HG03139 (cell line): ENCODE data around the gene PMM2.

Experiments
- ATAC-seq: cut with Tn5 transposase; IDR thresholded peaks from one replicate; pipeline ENCODE4 v1.9.1; 2021; ENCODE audit not compliant: unreplicated experiment

Gene PMM2

DNA sequence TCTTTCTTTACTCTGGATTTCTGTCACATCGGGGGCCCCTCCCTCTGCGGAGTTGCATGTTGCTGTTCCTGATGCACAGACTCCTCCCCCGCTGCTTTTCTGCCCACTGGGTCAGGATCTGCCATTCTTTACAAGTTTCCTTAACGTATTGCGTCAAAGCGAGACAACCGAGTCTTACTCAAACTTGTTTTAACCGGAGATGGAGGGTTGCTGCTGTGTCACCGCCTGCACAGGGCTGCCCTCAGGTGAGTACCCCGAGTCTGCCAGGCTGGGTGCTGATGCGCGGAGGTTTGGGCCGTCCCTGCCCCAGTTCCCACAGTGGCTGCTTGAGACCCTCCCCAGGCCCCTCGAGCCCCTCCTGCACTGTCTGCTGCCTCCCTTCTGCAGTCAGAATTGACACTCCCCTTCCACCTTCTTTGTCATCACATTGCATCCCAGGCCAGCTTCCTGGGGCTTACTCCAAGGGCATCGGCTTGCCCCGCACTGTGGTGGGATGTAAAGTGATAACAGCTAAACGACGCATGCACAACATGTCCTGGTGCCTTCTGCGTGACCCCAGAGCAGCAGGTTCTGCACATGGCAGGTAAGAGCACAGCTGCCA lies 51.9 kb downstream of the PMM2 start:
- ATAC-seq = no peak

GRCh38 chr16:8850279-8850885 lies 52.7 kb downstream of the PMM2 start:
- ATAC-seq = no peak

DNA sequence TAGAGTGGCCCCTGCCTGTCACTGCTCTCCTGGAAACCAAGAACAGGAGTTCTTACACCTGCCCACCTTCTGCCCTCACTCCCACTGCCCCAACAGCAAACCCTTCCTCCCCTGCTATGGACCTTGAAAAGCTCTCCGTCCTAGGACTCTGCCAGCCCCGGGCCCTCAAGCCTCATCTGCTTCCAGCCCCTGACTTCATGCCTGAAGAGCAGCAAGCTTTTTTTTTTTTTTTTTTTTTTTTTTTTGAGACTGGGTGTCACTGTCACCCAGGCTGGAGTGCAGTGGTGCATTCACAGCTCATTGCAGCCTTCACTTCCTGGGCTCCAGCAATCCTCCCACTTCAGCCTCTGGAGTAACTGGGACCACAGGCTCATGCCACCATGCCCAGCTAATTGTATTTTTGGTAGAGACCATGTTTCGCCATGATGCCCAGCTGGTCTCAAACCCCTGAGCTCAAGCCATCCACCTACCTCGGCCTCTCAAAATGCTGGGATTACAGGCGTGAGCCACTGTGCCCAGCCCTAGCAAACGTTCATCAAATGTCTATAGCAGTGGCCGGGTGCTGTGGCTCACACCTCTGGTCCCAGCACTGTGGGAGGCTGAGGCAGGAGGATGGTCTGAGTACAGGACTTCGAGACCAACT lies 54.2 kb downstream of the PMM2 start:
- ATAC-seq = no peak

GRCh38 chr16:8852534-8852933 lies 54.9 kb downstream of the PMM2 start:
- no peak for ATAC-seq

GRCh38 chr16:8853150-8853549 lies 55.5 kb downstream of the PMM2 start:
- ATAC-seq = no peak

DNA sequence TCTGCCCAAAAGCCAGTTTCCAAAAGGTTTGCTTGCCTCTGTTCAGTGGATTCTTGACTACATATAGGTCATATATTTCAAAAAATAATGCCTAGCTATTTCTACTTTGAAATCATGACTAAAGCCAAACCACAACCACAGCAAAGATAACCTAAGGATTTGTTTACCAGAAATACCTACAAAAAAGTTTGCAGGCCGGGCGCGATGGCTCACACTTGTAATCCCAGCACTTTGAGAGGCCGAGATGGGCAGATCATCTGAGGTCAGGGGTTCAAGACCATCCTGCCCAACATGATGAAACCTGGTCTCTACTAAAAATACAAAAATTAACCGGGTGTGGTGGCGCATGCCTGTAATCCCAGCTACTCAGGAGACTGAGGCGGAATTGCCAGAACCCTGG lies 56.0 kb downstream of the PMM2 start:
- ATAC-seq = no peak

DNA sequence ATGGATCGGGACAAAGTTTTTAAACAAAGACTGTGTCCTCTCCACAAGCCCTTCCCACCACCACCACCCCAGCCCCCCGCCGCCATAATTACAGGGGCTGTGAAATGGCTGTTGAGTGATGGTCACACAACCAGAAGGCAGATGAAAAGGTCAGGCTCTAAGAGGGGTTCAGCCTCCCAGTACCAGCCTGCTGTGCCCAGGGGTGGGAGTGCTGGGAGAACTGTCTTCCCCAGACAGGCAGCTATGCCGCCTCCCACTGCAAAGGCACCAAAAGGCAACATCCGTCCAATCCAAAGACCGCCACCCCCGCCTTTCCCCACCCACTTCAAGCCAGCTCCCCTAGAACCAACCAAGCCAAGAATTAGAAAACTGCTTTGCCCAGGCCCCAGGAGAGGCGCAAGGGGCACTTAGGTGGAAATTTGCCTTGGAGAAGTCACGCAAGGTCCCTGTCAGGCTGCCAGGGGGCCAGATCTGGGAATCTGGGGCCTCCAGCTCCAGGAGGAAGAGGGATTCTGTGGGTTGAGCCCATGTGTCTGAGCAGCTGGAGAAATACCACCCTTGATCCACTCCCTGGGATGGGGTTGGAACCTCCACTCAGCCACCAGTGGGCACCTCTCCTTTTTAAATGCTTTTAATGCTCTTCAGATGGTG lies 56.8 kb downstream of the PMM2 start:
- ATAC-seq = no peak

DNA sequence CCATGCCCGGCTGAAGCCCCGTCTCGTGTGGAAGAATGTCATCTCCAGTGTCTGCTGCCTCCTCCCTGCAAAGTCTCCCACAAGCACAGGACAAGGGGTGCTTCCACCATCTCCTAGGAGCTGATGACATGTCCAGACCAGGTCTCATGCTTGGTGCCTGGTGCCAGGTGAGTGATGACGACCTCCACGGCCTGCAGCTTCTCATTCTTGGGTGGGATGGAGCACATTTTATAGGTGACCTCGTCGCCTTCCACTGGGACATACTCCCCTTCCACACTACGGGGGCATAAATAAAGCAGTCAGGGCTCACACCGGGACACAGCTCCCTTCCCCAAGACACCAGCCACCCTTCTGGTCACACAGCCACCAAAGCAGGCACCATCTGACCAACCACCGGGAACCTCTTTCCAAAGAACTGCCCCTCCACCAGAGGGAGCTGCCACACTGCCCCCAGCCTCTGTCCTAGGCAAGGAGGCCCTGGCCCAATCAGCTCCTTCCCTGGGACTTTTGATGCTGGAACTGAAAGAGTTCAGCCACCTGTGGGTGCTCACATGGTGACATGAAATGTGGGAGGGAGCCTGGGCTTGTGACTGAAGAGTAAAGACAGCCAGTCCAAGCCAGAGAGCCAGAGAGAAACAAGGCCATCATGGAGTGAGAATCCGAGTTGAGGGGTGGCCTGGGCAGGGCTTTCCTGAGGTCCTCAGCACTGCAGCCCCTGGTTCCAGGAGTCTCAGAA lies 57.6 kb downstream of the PMM2 start:
- no peak for ATAC-seq

GRCh38 chr16:8855972-8856371 lies 58.3 kb downstream of the PMM2 start:
- no peak for ATAC-seq

- ATAC-seq = no peak
Measured at GRCh38 chr16:8858994-8859912, 61.6 kb downstream of the PMM2 start.

GRCh38 chr16:8859913-8860881 lies 62.6 kb downstream of the PMM2 start:
- ATAC-seq = no peak

DNA sequence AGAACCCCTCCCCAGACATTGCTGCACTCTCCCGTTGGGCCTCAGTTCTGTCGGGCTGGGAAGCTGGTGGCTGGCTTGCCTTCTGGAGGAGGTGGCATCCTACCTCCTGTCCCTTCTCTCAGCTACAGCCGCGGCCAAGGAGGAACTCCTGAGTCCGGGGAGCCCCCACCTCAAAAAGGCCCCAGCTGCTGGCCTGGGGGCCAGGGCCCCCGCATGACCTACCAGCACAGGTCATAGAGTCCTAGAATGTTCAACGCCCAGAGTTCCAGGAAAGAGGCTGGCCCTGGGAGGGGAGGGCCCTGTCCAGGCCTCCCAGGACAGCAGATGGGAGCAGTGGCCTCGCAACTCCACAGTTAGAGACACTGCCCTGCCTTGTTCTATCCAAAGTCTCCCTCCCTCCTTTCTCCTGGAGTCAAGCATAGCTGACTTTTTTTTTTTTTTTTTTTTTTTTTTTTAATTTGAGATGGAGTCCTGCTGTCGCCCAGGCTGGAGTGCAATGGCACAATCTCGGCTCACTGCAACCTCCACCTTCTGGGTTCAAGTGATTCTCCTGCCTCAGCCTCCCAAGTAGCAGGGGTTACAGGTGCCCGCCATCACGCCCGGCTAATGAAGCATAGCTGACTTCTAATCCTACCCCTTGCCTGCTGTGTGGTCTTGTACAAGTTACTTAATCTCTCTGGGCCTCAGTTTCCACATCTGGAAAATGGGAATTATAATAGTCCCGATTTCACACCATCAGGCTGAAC lies 64.1 kb downstream of the PMM2 start:
- ATAC-seq = no peak

DNA sequence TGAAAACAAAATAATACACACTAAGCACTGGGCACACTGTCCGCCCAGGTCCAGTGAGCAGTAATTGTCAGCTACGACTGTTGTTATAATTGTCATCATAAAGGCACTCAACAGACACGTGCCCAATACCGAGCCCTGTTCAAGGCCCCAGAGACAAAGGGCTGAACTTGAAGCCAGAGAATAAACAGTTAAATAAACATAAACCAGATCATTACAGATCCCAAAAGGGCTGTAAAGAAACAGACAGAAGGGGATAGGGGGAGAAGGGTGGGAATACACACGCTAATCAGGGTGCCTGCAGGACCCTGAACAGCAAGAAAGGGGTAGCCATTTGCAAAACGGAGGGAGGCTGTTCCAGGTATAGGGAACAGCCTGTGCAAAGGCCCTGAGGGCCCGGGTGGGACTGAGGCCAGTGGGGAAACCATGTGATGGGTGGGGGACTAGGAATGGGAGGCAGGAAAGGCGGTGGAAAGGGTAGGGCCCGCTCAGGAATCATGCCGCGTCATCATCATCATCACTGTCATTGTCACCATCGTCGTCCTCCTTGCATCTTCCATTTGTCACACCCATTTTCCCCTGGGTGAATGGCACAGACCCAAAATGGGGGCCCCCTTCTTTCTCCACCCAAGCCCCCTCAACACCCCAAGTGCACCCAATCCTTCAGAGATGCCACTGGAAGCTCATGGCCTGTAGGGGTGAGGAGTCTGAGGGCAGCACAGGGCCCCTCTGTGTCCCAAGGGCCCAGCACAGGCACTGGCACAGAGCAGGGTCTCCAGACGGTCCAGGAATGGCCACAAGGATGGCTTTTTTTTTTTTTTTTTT lies 64.9 kb downstream of the PMM2 start:
- ATAC-seq = no peak

- ATAC-seq = no peak
Measured at GRCh38 chr16:8863594-8864424, 66.2 kb downstream of the PMM2 start.

- ATAC-seq = no peak
Measured at GRCh38 chr16:8864480-8865110, 67.0 kb downstream of the PMM2 start.

- ATAC-seq = no peak
Measured at GRCh38 chr16:8865145-8865882, 67.7 kb downstream of the PMM2 start.
